NT2/D1 (cell line): ENCODE results near the gene KLHDC8A.

ENCODE experiments used
- SUZ12 ChIP-seq: IDR thresholded peaks from 2 replicates; pipeline ENCODE4 v1.6.1; 2011; ENCODE audit not compliant: insufficient read length, insufficient read depth; ENCODE audit errors: extremely low read depth
- YY1 ChIP-seq: IDR thresholded peaks from 2 replicates; pipeline ENCODE4 v1.6.1; 2011; ENCODE audit not compliant: insufficient read length, insufficient read depth

GRCh38 chr1:205348554-205349487 is 7.9 kb downstream of the KLHDC8A start:
- TF ChIP-seq SUZ12: no peak
- no peak for TF ChIP-seq YY1
